NCI-H524 (cell line): Measurements from ENCODE around the gene RANBP3L.
"Not testable (repeated sequence)": the region's sequence is repeated elsewhere in the genome, so short reads cannot be mapped to it uniquely, and the experiment has no call there.

ENCODE experiments used
- DNase-seq, 2 experiments: peaks; one replicate each; lab custom pipeline; 2025; lab: John Stamatoyannopoulos, UW

RANBP3L gene

DNA sequence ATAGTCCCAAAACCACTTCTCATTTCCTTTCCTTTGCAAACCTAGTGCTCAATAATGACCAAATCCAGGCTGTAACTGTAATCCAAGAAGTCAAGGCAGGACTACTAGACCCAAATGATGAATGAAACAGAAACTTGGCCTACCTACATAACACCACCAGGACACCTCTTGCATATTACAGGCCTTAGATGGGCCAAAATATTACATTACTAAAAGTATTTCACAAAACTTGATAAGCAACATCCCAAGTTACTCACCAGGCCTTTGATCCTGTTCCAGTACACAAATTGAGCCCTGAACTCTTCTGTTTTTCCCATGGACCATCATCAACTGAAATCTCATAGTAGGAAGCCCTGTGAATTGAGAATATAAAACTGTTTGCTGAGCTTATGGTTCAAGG lies 94.8 kb downstream of the RANBP3L start:
- no peak for DNase-seq

DNA sequence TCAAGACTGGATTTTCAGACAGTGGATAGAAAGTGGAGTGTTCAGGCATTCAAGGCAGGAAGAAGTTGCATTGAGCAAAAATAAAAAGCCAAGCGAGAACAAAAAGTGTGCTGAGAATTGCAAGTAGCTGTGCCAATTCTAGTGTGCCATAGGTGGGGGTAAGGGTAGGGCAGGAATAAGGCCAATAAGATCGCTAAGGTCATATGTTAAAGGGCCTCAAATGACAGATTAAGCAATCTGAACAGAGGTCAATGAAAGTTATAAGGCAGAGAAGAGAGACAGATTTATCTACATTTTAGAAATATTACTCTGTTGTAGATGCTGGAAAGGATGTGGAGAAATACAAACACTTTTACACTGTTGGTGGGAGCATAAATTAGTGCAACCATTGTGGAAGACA lies 96.4 kb downstream of the RANBP3L start:
- DNase-seq, result no peak

DNA sequence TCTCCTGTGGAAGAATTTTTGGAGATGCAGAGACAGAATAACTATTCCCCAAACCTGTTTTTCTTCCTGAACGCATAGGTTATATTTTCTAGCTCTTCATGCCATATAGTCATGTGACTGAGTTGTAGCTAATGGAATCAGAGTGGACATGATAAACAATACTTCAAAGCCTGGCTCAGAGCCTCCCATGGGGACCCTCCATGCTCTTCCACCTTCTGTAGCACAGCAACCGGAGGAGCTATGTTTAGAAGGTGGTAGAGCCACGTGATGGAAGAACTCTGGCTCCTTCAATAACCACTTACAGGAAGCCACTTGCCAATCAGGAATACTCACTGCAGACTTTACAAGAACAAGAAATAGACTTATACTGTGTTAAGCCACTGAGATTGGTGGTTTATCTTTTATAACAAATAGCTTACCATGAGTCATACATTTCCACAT lies 99.2 kb downstream of the RANBP3L start:
- peak; percentile 55 to 77 for DNase-seq

DNA sequence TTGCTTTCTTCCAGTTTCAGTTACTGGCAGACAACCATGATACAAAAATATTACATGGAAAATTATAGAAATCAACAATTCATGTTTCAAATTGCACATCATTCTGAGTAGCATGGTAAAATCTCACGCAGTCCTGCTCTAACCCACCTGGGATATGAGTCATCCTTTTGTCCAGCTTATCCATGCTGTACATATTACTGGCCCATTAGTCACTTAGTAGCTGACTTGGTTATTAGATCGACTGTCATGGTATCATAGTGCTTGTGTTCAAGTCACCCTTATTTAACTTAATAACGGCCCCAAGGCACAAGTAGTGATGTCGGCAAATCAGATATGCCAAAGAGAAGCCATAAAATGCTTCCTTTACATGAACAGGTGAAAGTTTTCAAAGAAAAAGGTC lies 101.2 kb downstream of the RANBP3L start:
- no peak for DNase-seq

DNA sequence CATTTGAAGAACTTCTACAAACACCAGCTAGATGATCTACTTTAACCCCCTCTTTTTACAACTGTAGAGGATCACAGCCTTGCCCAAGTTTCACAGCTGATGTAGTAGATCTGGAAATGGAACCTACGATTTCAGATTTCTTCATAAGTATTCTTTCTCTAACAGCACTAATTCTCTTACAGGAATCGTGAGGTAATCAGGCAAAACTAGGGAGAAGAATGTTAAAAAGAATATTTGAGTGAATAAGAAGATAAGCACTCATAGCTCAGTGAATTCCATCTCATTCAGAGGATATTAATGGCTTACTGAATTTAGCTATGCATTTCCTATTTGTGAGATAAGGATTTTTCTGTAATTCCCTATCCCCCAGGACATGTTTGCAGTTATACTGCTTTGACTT lies 102.1 kb downstream of the RANBP3L start:
- DNase-seq, result no peak

DNA sequence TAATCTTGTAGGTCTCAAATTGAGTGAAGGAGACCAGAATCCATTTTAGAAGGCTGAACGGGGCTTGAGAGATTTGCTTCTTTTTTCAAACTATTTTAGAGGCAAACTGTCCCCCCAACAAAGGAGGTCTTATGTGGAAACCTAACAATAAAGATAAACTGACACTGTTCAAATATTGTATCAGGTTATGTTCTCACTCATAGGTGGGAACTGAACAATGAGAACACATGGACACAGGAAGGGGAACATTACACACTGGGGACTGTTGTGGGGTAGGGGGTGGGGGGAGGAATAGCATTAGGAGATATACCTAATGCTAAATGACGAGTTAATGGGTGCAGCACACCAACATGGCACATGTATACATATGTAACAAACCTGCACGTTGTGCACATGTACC lies 102.9 kb downstream of the RANBP3L start:
- DNase-seq, result not testable (repeated sequence)
